HG02870 (cell line): ENCODE results near the gene PRDM7.
"Not testable (repeated sequence)": the region's sequence is repeated elsewhere in the genome, so short reads cannot be mapped to it uniquely, and the experiment has no call there.

Source experiments
- ATAC-seq: cut with Tn5 transposase; IDR thresholded peaks from one replicate; pipeline ENCODE4 v1.9.1; 2021; ENCODE audit warnings: mild to moderate bottlenecking, moderate library complexity; ENCODE audit not compliant: unreplicated experiment

Gene PRDM7

DNA sequence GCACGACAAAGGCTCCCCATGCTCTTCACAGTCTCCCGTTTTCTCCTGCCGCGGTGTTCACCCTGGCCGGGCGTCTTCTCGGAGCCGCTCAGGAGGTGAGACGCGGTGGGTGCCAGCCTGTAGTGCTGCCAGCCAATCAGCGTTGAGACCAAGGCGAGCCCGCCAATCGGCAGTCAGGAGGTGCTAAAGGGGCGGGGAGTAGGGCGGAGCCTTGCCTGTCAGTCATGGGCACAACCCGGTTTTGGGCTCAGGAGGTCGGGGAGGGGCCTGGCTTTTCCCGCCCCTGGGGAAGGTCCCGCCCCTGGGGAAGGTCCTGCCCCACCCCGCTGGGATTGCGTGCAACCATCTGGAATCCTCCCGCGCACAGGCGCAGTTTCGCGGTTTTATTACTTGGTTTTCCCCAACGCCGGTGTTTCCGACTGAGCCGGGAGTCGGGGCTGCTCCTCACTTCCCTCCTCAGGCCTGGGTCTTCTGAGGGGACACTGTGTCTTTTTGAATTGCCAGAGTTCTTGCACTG, at the start of gene PRDM7:
PRDM7 (minus strand) TSS at position 92 of the 517 bp plus-strand sequence. CDS start 1,421 bp downstream, outside the sequence.
- peak; percentile 88 for ATAC-seq

GRCh38 chr16:90121846-90122245, 44.7 kb upstream of the PRDM7 start:
- ATAC-seq, result not testable (repeated sequence)

DNA sequence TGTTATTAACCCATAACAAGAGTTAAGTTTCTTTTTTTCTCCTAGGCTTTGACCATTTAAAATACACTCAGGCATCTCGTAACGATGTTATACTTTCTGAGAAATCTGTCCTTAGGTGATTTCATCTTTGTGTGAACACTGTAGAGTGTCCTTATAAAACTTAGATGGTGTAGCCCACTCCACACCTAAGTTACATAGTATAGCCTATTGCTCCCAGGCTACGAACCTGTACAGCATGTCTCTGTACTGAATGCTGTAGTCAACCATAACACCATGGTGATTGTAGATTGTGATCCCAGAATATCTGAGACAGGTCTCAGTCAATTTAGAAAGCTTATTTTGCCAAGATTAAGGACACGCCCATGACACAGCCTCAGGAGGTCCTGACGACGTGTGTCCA, 30.5 kb upstream of the PRDM7 start:
- not testable (repeated sequence) for ATAC-seq

GRCh38 chr16:90107060-90107459, 29.9 kb upstream of the PRDM7 start:
- not testable (repeated sequence) for ATAC-seq

- not testable (repeated sequence) for ATAC-seq
Observed at GRCh38 chr16:90106271-90106670, 29.1 kb upstream of the PRDM7 start.

DNA sequence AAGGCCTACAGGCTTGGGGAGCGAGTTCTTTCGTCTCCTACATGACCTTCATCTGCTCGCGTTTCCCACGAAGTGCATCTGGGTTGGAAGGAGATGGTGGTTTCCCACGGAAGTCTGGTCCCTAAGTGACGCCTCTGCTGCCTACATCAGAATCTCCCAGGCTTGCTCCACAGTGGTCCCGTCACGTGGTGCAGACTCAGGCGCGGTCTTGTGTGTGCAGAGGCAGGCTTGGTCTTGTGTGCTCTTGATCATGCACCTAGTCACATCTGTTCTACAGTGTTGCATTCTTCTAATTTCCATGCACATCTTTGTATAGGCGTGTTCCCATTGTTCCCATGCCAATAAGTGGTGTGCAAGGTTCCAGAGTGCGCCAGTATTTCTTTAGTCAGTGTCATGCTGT, 27.6 kb upstream of the PRDM7 start:
- not testable (repeated sequence) for ATAC-seq

- ATAC-seq, result not testable (repeated sequence)
Observed at GRCh38 chr16:90102086-90102884, 25.2 kb upstream of the PRDM7 start.

DNA sequence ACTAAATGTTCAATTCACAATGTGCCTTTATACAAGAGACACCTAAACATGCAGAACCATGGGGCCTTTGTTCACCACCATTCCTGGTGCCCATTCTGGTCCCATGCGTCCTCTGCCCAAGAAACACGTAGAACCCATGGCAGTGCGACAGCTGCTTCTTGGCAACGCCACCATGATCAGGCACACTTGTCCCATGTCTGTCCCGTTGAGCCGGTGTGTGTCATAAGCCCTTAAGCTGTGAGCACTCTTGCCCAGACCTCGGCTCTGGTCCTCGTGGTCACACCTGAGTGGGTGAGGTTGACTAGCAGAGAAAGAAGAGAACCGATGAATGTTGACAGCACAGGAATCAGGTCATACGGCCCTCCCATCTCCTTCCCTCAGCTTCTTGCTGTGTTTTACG, 24.2 kb upstream of the PRDM7 start:
- ATAC-seq, result not testable (repeated sequence)

DNA sequence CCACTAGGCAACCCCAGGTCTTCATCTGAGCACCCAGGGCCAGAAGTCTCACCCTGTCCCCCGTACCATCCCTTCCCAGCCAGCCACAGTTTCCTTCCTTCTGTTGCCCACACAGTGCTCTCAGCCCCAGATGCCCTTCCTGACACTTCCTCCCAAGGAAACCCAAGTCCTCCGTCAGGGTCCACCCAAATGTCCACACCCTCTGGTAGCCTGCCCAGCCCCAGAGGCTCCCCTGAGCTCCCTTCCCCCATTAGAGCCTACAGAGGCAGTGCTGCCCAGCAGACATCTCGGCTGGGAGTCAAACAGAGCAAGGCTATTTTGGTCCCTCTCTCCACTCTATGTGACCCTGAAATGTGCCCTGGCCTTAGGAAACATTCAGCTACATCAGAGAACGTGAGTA, 23.7 kb upstream of the PRDM7 start:
- ATAC-seq, result not testable (repeated sequence)

- ATAC-seq, result not testable (repeated sequence)
Observed at GRCh38 chr16:90100229-90100628, 23.1 kb upstream of the PRDM7 start.

DNA sequence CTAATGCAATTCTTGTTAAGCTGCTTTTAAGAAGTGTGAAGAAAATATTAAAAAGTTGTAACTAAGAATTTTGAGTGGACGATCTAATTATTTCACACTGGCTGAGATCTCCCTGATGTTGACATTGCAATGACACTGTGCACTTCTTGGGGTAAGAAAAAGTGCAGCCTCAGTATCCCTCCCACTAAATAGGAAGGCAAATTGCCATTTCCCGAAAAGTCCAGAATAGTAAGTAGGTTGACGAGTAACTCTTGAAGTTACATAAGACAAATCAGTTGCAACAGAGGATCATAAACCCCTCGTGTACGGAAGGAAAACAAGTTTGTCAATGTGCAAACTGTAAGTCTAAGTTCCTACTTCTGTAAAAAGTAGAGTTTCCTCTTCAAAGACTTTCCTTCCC, 21.8 kb upstream of the PRDM7 start:
- ATAC-seq, result not testable (repeated sequence)

- ATAC-seq, result not testable (repeated sequence)
Observed at GRCh38 chr16:90097010-90097684, 20.0 kb upstream of the PRDM7 start.

DNA sequence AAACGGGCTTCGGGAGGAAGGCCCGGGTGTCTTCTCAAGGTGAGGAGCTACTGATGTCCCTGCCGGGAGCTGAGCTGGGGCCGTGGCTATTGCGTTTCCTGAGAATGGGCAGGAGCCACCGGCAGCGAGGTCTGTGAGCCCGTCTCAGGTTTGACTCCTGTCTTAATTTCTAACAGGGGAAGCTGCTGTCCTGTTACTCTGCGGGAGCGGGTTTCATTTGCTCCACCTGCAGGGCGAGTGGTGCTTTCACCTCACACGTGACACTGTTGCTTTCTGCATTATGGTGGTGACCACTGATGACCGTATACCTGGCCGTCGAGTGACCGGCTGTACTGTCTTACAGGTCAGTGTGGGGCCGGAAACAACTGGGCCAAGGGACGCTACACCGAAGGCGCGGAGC, 17.7 kb upstream of the PRDM7 start:
- ATAC-seq, result not testable (repeated sequence)

- not testable (repeated sequence) for ATAC-seq
Observed at GRCh38 chr16:90094296-90094695, 17.2 kb upstream of the PRDM7 start.

DNA sequence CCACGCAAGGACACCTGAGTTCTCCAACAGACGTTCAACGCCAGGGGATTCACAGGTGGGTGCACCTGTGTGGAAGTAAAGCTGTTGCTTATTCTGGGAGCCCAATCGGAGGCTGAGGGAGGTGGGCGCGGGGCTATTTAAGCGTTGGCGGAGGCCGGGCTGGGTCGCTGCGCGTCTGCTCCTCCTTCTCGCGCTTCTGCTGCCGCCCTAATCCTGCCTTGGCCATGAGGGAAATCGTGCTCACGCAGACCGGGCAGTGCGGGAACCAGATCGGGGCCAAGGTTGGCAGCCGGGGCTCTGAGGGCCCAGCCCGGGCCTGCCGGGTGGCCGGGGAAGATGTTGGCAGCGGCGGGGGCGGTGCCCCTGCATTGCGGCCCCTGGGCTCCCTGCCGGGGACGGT, 16.7 kb upstream of the PRDM7 start:
- not testable (repeated sequence) for ATAC-seq

- not testable (repeated sequence) for ATAC-seq
Observed at GRCh38 chr16:90092781-90093180, 15.7 kb upstream of the PRDM7 start.

GRCh38 chr16:90084215-90084950, 7.3 kb upstream of the PRDM7 start:
- no peak for ATAC-seq

GRCh38 chr16:90083139-90083538, 6.0 kb upstream of the PRDM7 start:
- no peak for ATAC-seq

DNA sequence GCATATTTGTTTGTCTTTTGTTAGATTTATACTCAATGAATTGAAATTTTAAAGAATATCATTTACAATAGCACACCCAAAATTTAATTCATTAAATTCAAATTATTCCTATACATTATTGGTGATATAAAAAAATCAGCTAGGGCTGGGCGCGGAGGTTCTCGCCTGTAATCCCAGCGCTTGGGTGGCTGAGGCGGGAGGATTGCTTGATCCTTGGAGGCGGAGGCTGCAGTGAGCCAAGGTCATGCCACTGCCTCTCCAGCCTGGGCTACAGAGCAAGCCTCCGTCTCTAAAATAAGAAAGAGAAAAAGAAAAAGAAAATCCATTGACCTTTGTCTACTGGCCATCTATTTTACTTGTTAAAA, 4.5 kb upstream of the PRDM7 start:
- no peak for ATAC-seq

- ATAC-seq, result no peak
Observed at GRCh38 chr16:90078579-90078895, 1.4 kb upstream of the PRDM7 start.
